HG03108 (cell line): ENCODE results near the gene SLC5A11.
"Not testable (repeated sequence)": the region's sequence is repeated elsewhere in the genome, so short reads cannot be mapped to it uniquely, and the experiment has no call there.

Experiments
- ATAC-seq: cut with Tn5 transposase; IDR thresholded peaks from one replicate; pipeline ENCODE4 v1.9.1; 2021; ENCODE audit warnings: moderate library complexity; ENCODE audit not compliant: unreplicated experiment

Gene SLC5A11

GRCh38 chr16:24845726-24846547 is at the start of gene SLC5A11:
SLC5A11 (plus strand) TSS chr16:24845963; CDS start chr16:24858644, 12,681 bp downstream.
- no peak for ATAC-seq

GRCh38 chr16:24800586-24800985 is 45.2 kb upstream of the SLC5A11 start:
- no peak for ATAC-seq

GRCh38 chr16:24801761-24802302 is 43.9 kb upstream of the SLC5A11 start:
- ATAC-seq = no peak

GRCh38 chr16:24805484-24805883 is 40.3 kb upstream of the SLC5A11 start:
- ATAC-seq = no peak

- no peak for ATAC-seq
Measured at GRCh38 chr16:24807301-24807700, 38.5 kb upstream of the SLC5A11 start.

- ATAC-seq = no peak
Measured at GRCh38 chr16:24810951-24811843, 34.6 kb upstream of the SLC5A11 start.

- not testable (repeated sequence) for ATAC-seq
Measured at GRCh38 chr16:24812813-24813212, 33.0 kb upstream of the SLC5A11 start.

GRCh38 chr16:24815021-24815420 is 30.7 kb upstream of the SLC5A11 start:
- ATAC-seq = no peak

- ATAC-seq = no peak
Measured at GRCh38 chr16:24816688-24817087, 29.1 kb upstream of the SLC5A11 start.

GRCh38 chr16:24819462-24820040 is 26.2 kb upstream of the SLC5A11 start:
- ATAC-seq = no peak

- ATAC-seq = no peak
Measured at GRCh38 chr16:24820522-24820921, 25.2 kb upstream of the SLC5A11 start.

- no peak for ATAC-seq
Measured at GRCh38 chr16:24821129-24821528, 24.6 kb upstream of the SLC5A11 start.

- ATAC-seq = no peak
Measured at GRCh38 chr16:24822542-24822941, 23.2 kb upstream of the SLC5A11 start.

GRCh38 chr16:24822974-24823373 is 22.8 kb upstream of the SLC5A11 start:
- no peak for ATAC-seq

- ATAC-seq = no peak
Measured at GRCh38 chr16:24825696-24826095, 20.1 kb upstream of the SLC5A11 start.

GRCh38 chr16:24826096-24826690 is 19.6 kb upstream of the SLC5A11 start:
- ATAC-seq = no peak

GRCh38 chr16:24826817-24827566 is 18.8 kb upstream of the SLC5A11 start:
- ATAC-seq = no peak

- ATAC-seq = no peak
Measured at GRCh38 chr16:24829153-24829552, 16.6 kb upstream of the SLC5A11 start.

- no peak for ATAC-seq
Measured at GRCh38 chr16:24833352-24833751, 12.4 kb upstream of the SLC5A11 start.
